Measurements from ENCODE around the gene FNTB. TPM values are rescaled to one million over a fixed set of nuclear protein-coding genes. Genes with fewer than 3 reads are reported as not detected.

FNTB gene
- total and polyA plus RNA-seq, 2 donors (not counting 3 experiments of a cell fraction or from before 2014, with no cell fraction given) = 21.0 to 21.6 TPM

GRCh38 chr14:65038966-65039365 lies 52.3 kb downstream of the FNTB start:
- Histone ChIP-seq H3K27ac (ENCODE audit: insufficient read depth, low read depth, low read length) (no peak overlapping the region), H3K4me1 (ENCODE audit: control insufficient read depth, extremely low read depth, insufficient read depth, low read length) (peaks cover 5% of the 10 kb centered on the region), H3K4me2 (ENCODE audit: insufficient read depth, low read length) (no peak overlapping the region), H3K9me1 (replicated peaks; ENCODE audit: control insufficient read depth, extremely low read depth, insufficient read depth, low read length) (no peaks in the 10 kb centered on the region), H3K79me2 (ENCODE audit: control insufficient read depth, insufficient read depth, low read length) (no peaks in the 10 kb centered on the region), H3K4me3 (replicated peaks in 1 of 3; ENCODE audit: insufficient read depth in 1 of 3, low read depth in 1 of 3, low read length in 3 of 3) (no peak overlapping the region), H3K9me3 (replicated peaks; ENCODE audit: control insufficient read depth, insufficient read depth, low read length) (no peaks in the 10 kb centered on the region), H3K27me3 (ENCODE audit: control insufficient read depth in 2 of 2, insufficient read depth in 2 of 2, low read length in 2 of 2) (no peaks in the 10 kb centered on the region), H2AFZ (ENCODE audit: low read depth, low read length) (no peak overlapping the region), H4K20me1 (replicated peaks; ENCODE audit: control insufficient read depth, extremely low read depth, insufficient read depth, low read length) (no peaks in the 10 kb centered on the region), H3K36me3 (ENCODE audit: control insufficient read depth in 2 of 2, extremely low read depth in 1 of 2, insufficient read depth in 2 of 2, low read length in 2 of 2) (peaks cover 3 to 5% of the 10 kb centered on the region in 2 experiments), H3K9ac (replicated peaks; ENCODE audit: extremely low read depth, insufficient read depth, low read length) (no peak overlapping the region)
- TF ChIP-seq POLR2A (IDR thresholded peaks at IDR 0.05; ENCODE audit: low read depth, low read length) (no peak), MAX (IDR thresholded peaks at IDR 0.05; ENCODE audit: insufficient read depth, insufficient read length) (no peak), MYC (IDR thresholded peaks at IDR 0.05; ENCODE audit: low read depth, low read length) (no peak), CTCF (IDR thresholded peaks at IDR 0.05; ENCODE audit: extremely low read depth in 1 of 2, insufficient read depth in 1 of 2, low read depth in 1 of 2, low read length in 2 of 2) (no peak)
- no TSS peak for BruUV-seq (replicated peaks)
- dilution Hi-C loops (cut with MboI; ENCODE audit: extremely low pct_ligation_motif_present, low sequenced_read_pairs) = no loop called here
- ChIA-PET POLR2A (no interaction called here), CTCF (no interaction called here)
- DNase-seq (ENCODE audit: low read depth, low spot score) = no peak
- intact Hi-C loops (cut with micrococcal nuclease) = no loop called here
- no peak for FAIRE-seq

GRCh38 chr14:65040666-65041433 lies 54.2 kb downstream of the FNTB start:
- intact Hi-C loops (cut with micrococcal nuclease) = no loop called here
- ChIA-PET CTCF (interaction anchor here (1.0 to 1.2 kb wide), 2 partner anchors 9 to 11 kb away, joined by 3 to 5 read pairs; no protein-coding TSS in a partner anchor), POLR2A (no interaction called here)
- Histone ChIP-seq H3K9me1 (replicated peaks; ENCODE audit: control insufficient read depth, extremely low read depth, insufficient read depth, low read length) (no peaks in the 10 kb centered on the region), H3K9me3 (replicated peaks; ENCODE audit: control insufficient read depth, insufficient read depth, low read length) (no peaks in the 10 kb centered on the region), H3K79me2 (ENCODE audit: control insufficient read depth, insufficient read depth, low read length) (no peaks in the 10 kb centered on the region), H3K36me3 (ENCODE audit: control insufficient read depth in 2 of 2, extremely low read depth in 1 of 2, insufficient read depth in 2 of 2, low read length in 2 of 2) (peaks cover 3 to 5% of the 10 kb centered on the region in 2 experiments), H3K27ac (ENCODE audit: insufficient read depth, low read depth, low read length) (no peak overlapping the region), H3K4me3 (replicated peaks in 1 of 3; ENCODE audit: insufficient read depth in 1 of 3, low read depth in 1 of 3, low read length in 3 of 3) (no peak overlapping the region), H3K4me2 (ENCODE audit: insufficient read depth, low read length) (no peak overlapping the region), H4K20me1 (replicated peaks; ENCODE audit: control insufficient read depth, extremely low read depth, insufficient read depth, low read length) (no peaks in the 10 kb centered on the region), H3K27me3 (ENCODE audit: control insufficient read depth in 2 of 2, insufficient read depth in 2 of 2, low read length in 2 of 2) (no peaks in the 10 kb centered on the region), H3K9ac (replicated peaks; ENCODE audit: extremely low read depth, insufficient read depth, low read length) (no peak overlapping the region), H3K4me1 (ENCODE audit: control insufficient read depth, extremely low read depth, insufficient read depth, low read length) (no peaks in the 10 kb centered on the region), H2AFZ (ENCODE audit: low read depth, low read length) (no peak overlapping the region)
- DNase-seq (ENCODE audit: low read depth, low spot score) (no peak), FAIRE-seq (no peak)
- TF ChIP-seq JUN (IDR thresholded peaks at IDR 0.05; ENCODE audit: borderline replicate concordance, insufficient read depth, insufficient read length, low read depth) (no peak), MYC (IDR thresholded peaks at IDR 0.05; ENCODE audit: low read depth, low read length) (no peak), CTCF (IDR thresholded peaks at IDR 0.05; ENCODE audit: extremely low read depth in 1 of 2, insufficient read depth in 1 of 2, low read depth in 1 of 2, low read length in 2 of 2) (no peak), POLR2A (IDR thresholded peaks at IDR 0.05; ENCODE audit: low read depth, low read length) (no peak), FOS (IDR thresholded peaks at IDR 0.05; ENCODE audit: borderline replicate concordance, insufficient read depth, low read length) (no peak), POLR2AphosphoS5 (IDR thresholded peaks at IDR 0.05; ENCODE audit: insufficient read depth, low read depth, low read length) (no peak), GATA2 (IDR thresholded peaks at IDR 0.05; ENCODE audit: insufficient read depth, insufficient read length, low read depth, low read length) (no peak), MAX (IDR thresholded peaks at IDR 0.05; ENCODE audit: insufficient read depth, insufficient read length) (no peak), EZH2 (IDR thresholded peaks at IDR 0.05; ENCODE audit: borderline replicate concordance, low read depth, low read length, severe bottlenecking) (no peak)
- dilution Hi-C loops (cut with MboI; ENCODE audit: extremely low pct_ligation_motif_present, low sequenced_read_pairs) = no loop called here
- BruUV-seq (replicated peaks) = no TSS peak

Data from endothelial cell of umbilical vein (primary cell).